Measurements from ENCODE around the gene PVALEF.
"Not testable (repeated sequence)": the region's sequence is repeated elsewhere in the genome, so short reads cannot be mapped to it uniquely, and the experiment has no call there.

PVALEF gene

GRCh38 chr17:81219476-81220180 lies 54.3 kb downstream of the PVALEF start:
- TF ChIP-seq, protein P1, sequence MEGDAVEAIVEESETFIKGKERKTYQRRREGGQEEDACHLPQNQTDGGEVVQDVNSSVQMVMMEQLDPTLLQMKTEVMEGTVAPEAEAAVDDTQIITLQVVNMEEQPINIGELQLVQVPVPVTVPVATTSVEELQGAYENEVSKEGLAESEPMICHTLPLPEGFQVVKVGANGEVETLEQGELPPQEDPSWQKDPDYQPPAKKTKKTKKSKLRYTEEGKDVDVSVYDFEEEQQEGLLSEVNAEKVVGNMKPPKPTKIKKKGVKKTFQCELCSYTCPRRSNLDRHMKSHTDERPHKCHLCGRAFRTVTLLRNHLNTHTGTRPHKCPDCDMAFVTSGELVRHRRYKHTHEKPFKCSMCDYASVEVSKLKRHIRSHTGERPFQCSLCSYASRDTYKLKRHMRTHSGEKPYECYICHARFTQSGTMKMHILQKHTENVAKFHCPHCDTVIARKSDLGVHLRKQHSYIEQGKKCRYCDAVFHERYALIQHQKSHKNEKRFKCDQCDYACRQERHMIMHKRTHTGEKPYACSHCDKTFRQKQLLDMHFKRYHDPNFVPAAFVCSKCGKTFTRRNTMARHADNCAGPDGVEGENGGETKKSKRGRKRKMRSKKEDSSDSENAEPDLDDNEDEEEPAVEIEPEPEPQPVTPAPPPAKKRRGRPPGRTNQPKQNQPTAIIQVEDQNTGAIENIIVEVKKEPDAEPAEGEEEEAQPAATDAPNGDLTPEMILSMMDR (IDR thresholded peaks at IDR 0.05; ENCODE audit: low read depth, low read length) = no peak
- DNase-seq (ENCODE audit: extremely low read depth, low read depth) = no peak

- no peak for DNase-seq (ENCODE audit: extremely low read depth, low read depth)
Measured at GRCh38 chr17:81221371-81221841, 56.1 kb downstream of the PVALEF start.

DNA sequence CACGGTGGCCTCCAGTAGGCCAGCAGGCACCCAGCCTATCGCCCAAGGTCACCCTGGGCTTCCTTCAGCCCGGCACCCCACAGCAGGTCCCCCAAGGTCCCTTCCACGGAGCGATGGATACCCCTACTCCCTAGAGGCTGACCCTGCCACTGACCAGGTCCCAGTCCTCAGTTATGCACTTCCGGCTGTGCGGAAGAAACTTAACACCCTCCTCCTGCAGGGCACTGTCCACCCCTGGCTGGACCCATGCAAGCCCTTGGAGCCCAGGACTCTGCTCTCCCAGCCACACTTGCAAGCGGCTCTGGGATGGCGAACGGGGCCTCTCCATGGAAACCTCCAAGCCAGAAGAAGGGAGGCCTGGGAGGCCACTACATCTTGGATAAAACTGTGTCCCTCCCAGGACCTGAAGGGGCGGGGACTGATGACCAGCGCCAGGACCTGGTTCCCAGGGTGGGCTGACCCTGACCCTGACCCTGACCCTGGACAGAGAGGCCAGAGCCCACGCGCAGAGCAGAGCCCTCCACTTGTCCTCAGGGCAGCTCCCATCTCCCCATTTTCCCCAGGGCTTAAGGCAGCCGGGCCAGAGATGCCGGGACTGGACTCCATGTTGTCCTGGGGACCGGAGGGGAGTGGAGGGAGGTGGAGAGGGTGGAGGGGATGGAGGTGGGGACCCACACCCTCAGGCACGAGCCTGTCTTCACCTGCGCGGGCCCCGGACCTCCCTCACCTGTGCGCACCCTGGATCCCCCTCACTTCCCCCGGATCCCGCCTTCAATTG lies 56.7 kb downstream of the PVALEF start:
- TF ChIP-seq, protein P1 (IDR thresholded peaks at IDR 0.05; ENCODE audit: low read depth, low read length) = no peak
- no peak for DNase-seq (ENCODE audit: extremely low read depth, low read depth)

More at GRCh38 chr17:81221371-81221841, 56.1 kb downstream of the PVALEF start:
- TF ChIP-seq, protein P1 (IDR thresholded peaks at IDR 0.05; ENCODE audit: low read depth, low read length) = no peak

GRCh38 chr17:81222620-81222905 lies 57.3 kb downstream of the PVALEF start:
- TF ChIP-seq, protein P1 (IDR thresholded peaks at IDR 0.05; ENCODE audit: low read depth, low read length) = no peak
- no peak for DNase-seq (ENCODE audit: extremely low read depth, low read depth)

DNA sequence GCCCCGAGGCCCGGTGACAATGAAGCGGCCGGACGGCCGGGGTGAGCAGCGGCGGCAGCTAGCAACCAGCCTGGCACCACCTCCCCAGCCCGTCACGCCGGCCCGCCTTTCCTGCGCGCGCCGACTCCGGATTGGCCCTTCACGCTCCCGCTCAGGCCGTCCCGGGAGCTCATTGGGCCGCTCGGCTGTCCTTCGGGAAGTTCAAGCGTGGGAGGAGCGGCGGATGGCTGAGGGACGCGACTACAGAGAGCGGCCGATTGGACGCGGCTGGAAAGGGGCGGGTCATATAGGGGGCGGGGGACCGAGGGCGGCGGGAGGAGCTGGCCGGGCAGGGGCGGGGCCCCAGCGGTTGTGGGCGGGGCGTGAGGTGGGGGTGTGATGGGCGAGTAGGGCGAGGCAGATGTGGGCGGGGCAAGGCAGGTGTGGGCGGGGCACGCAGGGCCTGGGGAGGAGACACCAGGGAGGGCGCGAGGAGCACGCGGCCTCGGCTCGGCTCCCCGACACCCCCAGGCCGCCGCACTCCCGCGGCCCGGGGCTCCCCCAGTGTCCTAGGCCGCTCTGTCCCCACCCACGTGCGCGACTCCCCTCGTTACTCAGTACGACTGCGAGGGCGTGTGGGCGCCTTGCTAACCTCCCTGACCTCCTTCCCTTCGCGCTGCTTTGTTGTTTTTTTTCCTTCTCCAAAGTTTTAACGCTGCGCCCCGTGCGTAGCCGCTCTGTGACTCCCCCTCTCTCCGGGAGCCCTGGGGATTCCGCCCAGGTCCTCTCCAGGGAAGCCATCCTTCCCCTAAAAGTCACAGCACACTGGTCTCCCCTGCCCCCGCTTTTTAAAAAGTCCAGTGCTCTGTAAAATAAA lies 57.8 kb downstream of the PVALEF start, which contains the start of gene CEP131:
Gene CEP131 (minus strand): TSS at position 60 of the 856 bp plus-strand sequence. CDS start 2,909 bp downstream, outside the sequence.
- TF ChIP-seq, protein P1 (IDR thresholded peaks at IDR 0.05; ENCODE audit: low read depth, low read length) = no peak
- peak; percentile 96 for DNase-seq (ENCODE audit: extremely low read depth, low read depth)

DNA sequence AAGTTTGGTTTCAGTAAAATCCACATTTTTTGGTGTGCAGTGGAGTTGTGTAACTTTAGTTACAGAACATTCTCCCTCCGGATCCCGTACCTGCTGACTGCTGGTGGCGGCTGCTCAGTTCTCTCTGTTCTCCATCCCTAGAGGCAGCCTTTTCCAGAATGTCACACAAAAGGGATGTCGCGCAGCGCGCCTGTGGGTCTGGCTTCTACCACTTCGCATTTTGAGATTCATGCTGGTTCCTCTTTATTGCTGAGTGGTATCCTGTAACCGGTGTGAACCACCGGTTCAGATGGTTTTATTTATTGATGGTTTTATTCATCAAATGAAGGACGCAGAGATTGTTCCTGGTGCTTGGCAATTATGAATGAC lies 58.4 kb downstream of the PVALEF start:
- TF ChIP-seq, protein P1 (IDR thresholded peaks at IDR 0.05; ENCODE audit: low read depth, low read length) = no peak
- DNase-seq (ENCODE audit: extremely low read depth, low read depth) = no peak

GRCh38 chr17:81227630-81228029 lies 62.3 kb downstream of the PVALEF start:
- DNase-seq (ENCODE audit: extremely low read depth, low read depth) = not testable (repeated sequence)
